ENCODE measurements around the gene LPCAT1. TPM values are rescaled to one million over a fixed set of nuclear protein-coding genes. Genes with fewer than 3 reads are reported as not detected.

Gene LPCAT1
- total RNA-seq, 1 donor from 2014 or later, result 11.0 TPM

DNA sequence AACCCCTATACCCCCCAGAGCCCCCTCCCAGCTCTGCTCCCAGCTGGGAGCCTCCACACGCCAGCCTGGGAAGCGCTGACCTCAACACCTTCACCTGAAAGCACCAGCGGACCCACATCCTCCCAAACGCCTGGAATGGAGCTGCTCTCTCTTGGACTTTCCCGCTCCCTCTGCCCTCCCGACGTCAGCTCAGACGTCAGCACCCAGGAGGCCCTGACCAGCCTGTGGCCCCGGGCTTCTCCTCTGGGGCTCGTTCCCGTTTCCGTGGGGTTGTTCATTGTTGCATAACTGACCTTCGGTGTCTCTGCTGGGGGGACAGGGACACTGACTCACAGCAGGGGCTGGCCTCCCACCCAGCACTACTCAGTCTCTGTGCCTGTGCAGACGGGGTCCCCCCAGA is 43.5 kb downstream of the LPCAT1 start:
- TF ChIP-seq, protein P1, sequence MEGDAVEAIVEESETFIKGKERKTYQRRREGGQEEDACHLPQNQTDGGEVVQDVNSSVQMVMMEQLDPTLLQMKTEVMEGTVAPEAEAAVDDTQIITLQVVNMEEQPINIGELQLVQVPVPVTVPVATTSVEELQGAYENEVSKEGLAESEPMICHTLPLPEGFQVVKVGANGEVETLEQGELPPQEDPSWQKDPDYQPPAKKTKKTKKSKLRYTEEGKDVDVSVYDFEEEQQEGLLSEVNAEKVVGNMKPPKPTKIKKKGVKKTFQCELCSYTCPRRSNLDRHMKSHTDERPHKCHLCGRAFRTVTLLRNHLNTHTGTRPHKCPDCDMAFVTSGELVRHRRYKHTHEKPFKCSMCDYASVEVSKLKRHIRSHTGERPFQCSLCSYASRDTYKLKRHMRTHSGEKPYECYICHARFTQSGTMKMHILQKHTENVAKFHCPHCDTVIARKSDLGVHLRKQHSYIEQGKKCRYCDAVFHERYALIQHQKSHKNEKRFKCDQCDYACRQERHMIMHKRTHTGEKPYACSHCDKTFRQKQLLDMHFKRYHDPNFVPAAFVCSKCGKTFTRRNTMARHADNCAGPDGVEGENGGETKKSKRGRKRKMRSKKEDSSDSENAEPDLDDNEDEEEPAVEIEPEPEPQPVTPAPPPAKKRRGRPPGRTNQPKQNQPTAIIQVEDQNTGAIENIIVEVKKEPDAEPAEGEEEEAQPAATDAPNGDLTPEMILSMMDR (IDR thresholded peaks at IDR 0.05; ENCODE audit: borderline replicate concordance), result no peak
- Histone ChIP-seq H3K27ac (replicated peaks) (no peak overlapping the region), H3K36me3 (peaks cover 29% of the 10 kb centered on the region), H3K4me1 (no peaks in the 10 kb centered on the region), H3K4me3 (no peak overlapping the region), H3K27me3 (ENCODE audit: low read depth) (no peaks in the 10 kb centered on the region), H3K9me3 (replicated peaks) (no peaks in the 10 kb centered on the region)
- intact Hi-C loops (cut with micrococcal nuclease), result no loop called here
- peak; percentile 63 for DNase-seq

DNA sequence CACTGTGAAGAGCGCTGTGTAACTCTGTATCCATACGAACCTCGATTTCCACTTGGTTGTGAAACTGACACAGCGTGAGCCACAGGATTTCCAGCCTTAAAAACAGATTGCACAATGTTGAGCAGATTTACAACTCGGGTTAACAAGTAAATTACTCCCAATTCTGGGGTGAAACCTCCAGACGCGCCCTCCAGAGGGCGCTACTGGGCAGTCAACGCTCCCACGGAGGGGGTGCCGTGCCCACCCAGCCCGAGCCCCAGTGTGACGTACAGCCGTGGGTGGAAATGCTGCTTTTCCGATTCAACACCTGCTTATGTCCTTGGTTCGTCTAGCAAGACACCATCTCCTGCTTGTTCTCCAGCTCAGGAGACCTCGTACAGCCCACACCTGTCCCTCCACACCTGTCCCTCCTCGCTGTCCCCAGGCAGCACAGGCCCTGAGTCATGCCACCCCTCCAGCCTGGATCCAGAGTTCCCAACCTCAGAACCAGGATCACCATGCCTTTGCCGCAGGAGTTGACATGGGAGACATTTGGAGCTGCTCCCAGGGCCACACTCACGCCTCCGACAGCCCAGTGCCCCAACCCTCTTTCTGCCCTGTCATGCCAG is 44.1 kb downstream of the LPCAT1 start:
- Histone ChIP-seq H3K36me3 (peaks cover 33% of the 10 kb centered on the region), H3K9me3 (replicated peaks) (no peaks in the 10 kb centered on the region), H3K4me3 (no peak overlapping the region), H3K27ac (replicated peaks) (no peak overlapping the region), H3K27me3 (ENCODE audit: low read depth) (no peaks in the 10 kb centered on the region), H3K4me1 (no peaks in the 10 kb centered on the region)
- TF ChIP-seq, protein P1 (IDR thresholded peaks at IDR 0.05; ENCODE audit: borderline replicate concordance), result peak; percentile 64
- no peak for DNase-seq
- intact Hi-C loops (cut with micrococcal nuclease), result no loop called here

DNA sequence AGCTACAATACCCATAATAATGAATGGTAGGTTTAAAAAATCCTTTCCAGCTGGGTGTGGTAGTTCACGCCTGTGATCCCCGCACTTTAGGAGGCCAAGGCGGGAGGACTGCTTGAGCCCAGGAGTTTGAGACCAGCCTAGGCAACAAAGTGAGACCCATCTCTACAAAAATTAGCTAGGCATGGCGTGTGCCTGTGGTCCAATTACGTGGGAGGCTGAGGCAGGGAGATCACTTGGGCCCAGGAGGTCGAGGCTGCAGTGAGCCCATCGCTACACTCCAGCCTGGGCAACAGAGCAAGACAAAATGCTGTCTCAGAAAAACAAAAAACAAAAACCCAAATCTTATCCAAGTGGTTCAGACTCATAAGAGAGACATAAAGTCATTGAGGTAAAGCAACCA is 44.7 kb downstream of the LPCAT1 start:
- TF ChIP-seq, protein P1 (IDR thresholded peaks at IDR 0.05; ENCODE audit: borderline replicate concordance), result no peak
- H3K36me3 ChIP-seq, result peaks cover 34% of the 10 kb centered on the region

DNA sequence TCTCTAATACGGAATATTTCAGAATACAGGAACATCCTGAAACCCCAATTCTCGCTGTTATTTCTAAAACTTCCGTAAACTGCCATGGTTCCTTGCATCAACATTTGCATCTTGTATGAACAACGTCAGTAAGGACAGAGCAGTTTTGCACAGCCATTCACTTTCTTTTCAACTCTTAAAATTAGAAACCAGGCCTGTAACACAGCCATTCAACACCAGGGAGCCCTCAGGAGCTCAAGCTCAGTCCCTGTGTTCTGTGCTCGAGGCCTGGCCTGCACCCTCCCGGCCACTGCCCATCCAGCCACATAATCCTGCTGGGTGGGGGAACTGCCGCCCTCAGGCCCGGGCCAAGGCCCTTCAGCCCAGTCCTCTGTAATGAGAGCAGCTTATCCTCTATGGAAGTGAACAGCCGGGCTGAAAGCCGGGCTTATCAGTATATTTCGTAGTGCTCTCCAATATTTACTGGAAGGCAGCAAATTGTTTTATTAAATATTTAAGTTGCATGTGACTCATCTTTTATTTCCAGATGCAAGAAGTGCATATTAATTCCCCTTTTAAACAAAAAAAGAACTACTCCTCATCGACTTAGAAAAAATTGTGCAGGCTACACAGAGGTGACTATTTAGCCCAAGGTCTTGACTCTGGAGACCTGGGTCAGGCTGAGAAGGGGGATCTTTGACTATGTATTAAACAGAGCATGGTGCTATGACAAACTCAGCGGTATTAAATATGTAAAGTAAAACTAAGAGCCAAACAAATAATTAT is 45.3 kb downstream of the LPCAT1 start:
- intact Hi-C loops (cut with micrococcal nuclease), result no loop called here
- H3K27ac ChIP-seq (replicated peaks), result no peak overlapping the region
- DNase-seq, result peak; percentile 7
- TF ChIP-seq, protein P1 (IDR thresholded peaks at IDR 0.05; ENCODE audit: borderline replicate concordance), result no peak
- H3K4me3 ChIP-seq, result no peak overlapping the region
- no peaks in the 10 kb centered on the region for H3K27me3 ChIP-seq (ENCODE audit: low read depth)
- no peaks in the 10 kb centered on the region for H3K4me1 ChIP-seq
- no peaks in the 10 kb centered on the region for H3K9me3 ChIP-seq (replicated peaks)
- H3K36me3 ChIP-seq, result peaks cover 36% of the 10 kb centered on the region

More for the DNA sequence above, 44.7 kb downstream of the LPCAT1 start:
- no peaks in the 10 kb centered on the region for H3K27me3 ChIP-seq (ENCODE audit: low read depth)
- intact Hi-C loops (cut with micrococcal nuclease), result no loop called here
- no peak for DNase-seq
- H3K4me1 ChIP-seq, result no peaks in the 10 kb centered on the region
- H3K27ac ChIP-seq (replicated peaks), result no peak overlapping the region
- H3K4me3 ChIP-seq, result no peak overlapping the region
- no peaks in the 10 kb centered on the region for H3K9me3 ChIP-seq (replicated peaks)

DNA sequence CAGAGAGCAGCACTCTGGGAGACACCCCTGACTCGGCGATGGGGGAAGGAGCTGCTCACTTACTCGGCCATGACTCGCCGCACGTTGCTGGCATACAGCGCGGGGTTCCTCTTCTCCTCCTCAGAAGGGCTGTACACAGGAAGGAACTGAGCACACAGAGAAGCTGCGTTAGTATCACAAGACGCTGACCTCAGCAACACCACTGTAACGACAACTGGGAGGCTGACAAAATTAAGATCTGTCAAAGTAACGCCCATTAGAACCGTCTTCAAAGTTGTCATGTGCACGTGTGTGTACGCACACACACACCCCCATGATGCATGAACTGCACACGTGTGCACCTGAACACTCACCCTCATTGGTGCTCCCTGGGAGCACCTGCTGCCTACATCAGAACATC is 46.4 kb downstream of the LPCAT1 start:
- H3K9me3 ChIP-seq (replicated peaks), result no peaks in the 10 kb centered on the region
- DNase-seq, result peak; percentile 61
- no peaks in the 10 kb centered on the region for H3K4me1 ChIP-seq
- peaks cover 41% of the 10 kb centered on the region for H3K36me3 ChIP-seq
- intact Hi-C loops (cut with micrococcal nuclease), result no loop called here
- H3K27me3 ChIP-seq (ENCODE audit: low read depth), result no peaks in the 10 kb centered on the region
- TF ChIP-seq, protein P1 (IDR thresholded peaks at IDR 0.05; ENCODE audit: borderline replicate concordance), result no peak
- no peak overlapping the region for H3K4me3 ChIP-seq
- no peak overlapping the region for H3K27ac ChIP-seq (replicated peaks)
